Stomach (tissue), 4 donors: ENCODE results near the gene ANKRD6.

Experiments used
- CTCF ChIP-seq, 7 experiments: fragments of 450-650 bp in 4 of 7; fragments of 200-600 bp in 3 of 7; sonication (generic) in 3 of 7; IDR thresholded peaks; one replicate each; pipeline ENCODE4 v1.5.1; 2016 to 2019; ENCODE audit warnings: antibody characterized with exemption in 7 of 7, control low read depth in 2 of 7, mild to moderate bottlenecking in 1 of 7
- EP300 ChIP-seq: sonication (generic); formaldehyde crosslinking; IDR thresholded peaks from one replicate; pipeline ENCODE4 v1.6.1; 2017; ENCODE audit warnings: antibody characterized with exemption
- POLR2A ChIP-seq, 4 donors: fragments of 450-650 bp; IDR thresholded peaks; one replicate each; pipeline ENCODE4 v1.6.1; 2016; ENCODE audit warnings: antibody characterized with exemption in 4 of 4, control low read depth in 2 of 4, mild to moderate bottlenecking in 1 of 4, moderate library complexity in 1 of 4
- POLR2AphosphoS5 ChIP-seq, 3 donors: sonication (generic); formaldehyde crosslinking; IDR thresholded peaks; one replicate each; pipeline ENCODE4 v1.6.1; 2016; ENCODE audit warnings: antibody characterized with exemption in 3 of 3

- no peak for TF ChIP-seq CTCF (IDR thresholded peaks at IDR 0.05)
- TF ChIP-seq POLR2AphosphoS5 (IDR thresholded peaks at IDR 0.05), result no peak
- no peak for TF ChIP-seq POLR2A (IDR thresholded peaks at IDR 0.05)
- TF ChIP-seq EP300, result no peak
These were observed 210.5 kb downstream of the ANKRD6 start for GRCh38 chr6:89643406-89643805.
